Right lobe of liver (tissue), 4 donors: ENCODE data around the gene CRTAC1.

Experiments used
- POLR2A ChIP-seq: fragments of 450-650 bp; IDR thresholded peaks from one replicate; pipeline ENCODE4 v1.6.1; 2017; ENCODE audit warnings: antibody characterized with exemption, mild to moderate bottlenecking
- TF ChIP-seq, protein P1 (sequence below), 4 donors: fragments of 200-600 bp in 3 of 4; fragments of 450-650 bp in 1 of 4; IDR thresholded peaks; one replicate each; pipeline versions ENCODE4 v1.5.1 to v1.8.0; 2016 to 2022; ENCODE audit warnings: antibody characterized with exemption in 4 of 4, mild to moderate bottlenecking in 2 of 4
- donor health status: DM: no; HTN: no; CAD: no.
- donor health status: DM: no; HTN: no; CAD: no.
- donor health status: DM: no; HTN: yes; CAD: no.

DNA sequence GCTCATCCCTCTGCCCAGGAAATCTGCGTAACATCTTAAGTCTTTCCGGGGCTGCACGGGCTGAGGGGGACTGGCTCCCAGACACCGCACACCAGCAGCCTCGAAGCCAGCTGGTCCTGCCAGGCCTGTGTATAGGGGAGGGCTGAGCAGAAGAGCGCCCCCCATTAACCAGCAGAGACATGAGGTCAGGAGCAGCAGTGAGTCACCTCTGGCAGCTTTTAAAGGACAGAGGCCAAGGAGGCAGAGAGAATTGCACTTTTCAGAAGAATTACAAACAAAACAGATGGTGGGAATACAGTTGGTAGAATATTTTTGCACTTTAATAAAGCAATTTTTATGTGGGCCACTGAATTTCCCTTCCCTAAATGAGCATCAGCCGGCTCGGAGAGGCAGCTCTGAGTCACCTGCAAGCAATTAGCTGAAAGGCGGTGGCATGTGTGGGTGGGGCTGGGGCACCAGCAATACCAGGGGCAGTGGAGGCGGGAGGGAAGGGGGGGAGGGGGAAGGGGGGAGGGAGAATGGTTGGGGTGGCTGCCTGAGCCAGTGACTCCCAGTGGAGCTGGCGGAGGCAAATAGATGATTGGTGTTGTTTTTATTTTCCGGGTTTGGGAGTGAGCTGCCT, 141.7 kb downstream of the CRTAC1 start:
- TF ChIP-seq, protein P1, sequence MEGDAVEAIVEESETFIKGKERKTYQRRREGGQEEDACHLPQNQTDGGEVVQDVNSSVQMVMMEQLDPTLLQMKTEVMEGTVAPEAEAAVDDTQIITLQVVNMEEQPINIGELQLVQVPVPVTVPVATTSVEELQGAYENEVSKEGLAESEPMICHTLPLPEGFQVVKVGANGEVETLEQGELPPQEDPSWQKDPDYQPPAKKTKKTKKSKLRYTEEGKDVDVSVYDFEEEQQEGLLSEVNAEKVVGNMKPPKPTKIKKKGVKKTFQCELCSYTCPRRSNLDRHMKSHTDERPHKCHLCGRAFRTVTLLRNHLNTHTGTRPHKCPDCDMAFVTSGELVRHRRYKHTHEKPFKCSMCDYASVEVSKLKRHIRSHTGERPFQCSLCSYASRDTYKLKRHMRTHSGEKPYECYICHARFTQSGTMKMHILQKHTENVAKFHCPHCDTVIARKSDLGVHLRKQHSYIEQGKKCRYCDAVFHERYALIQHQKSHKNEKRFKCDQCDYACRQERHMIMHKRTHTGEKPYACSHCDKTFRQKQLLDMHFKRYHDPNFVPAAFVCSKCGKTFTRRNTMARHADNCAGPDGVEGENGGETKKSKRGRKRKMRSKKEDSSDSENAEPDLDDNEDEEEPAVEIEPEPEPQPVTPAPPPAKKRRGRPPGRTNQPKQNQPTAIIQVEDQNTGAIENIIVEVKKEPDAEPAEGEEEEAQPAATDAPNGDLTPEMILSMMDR (IDR thresholded peaks at IDR 0.05): no peak
- TF ChIP-seq POLR2A: no peak
